Tibial nerve (tissue), 4 donors: ENCODE data around the gene UBE2I. TPM values are rescaled to one million over a fixed set of nuclear protein-coding genes. Genes with fewer than 3 reads are reported as not detected.

ENCODE experiments used
- DNase-seq, 2 donors: peaks; one replicate each; pipeline ENCODE4 v3.0.0-alpha.2; 2019; ENCODE audit warnings: low spot score in 2 of 2
- H3K27ac ChIP-seq, 4 donors: fragments of 200-600 bp; sonication (generic) in 3 of 4; one replicate each; pipeline ENCODE4 v1.5.1; 2017 to 2019; ENCODE audit warnings: mild to moderate bottlenecking in 1 of 4
- H3K27me3 ChIP-seq, 2 donors: fragments of 200-600 bp; sonication (generic) in 1 of 2; one replicate each; pipeline versions ENCODE4 v1.5.1 to v1.6.0; 2017 to 2019
- H3K36me3 ChIP-seq, 3 donors: fragments of 200-600 bp; sonication (generic); one replicate each; pipeline ENCODE4 v1.5.1; 2018 to 2019
- H3K4me1 ChIP-seq, 4 donors: fragments of 200-600 bp; sonication (generic) in 3 of 4; one replicate each; pipeline ENCODE4 v1.5.1; 2017 to 2019
- H3K4me3 ChIP-seq, 4 donors: fragments of 200-600 bp; sonication (generic) in 3 of 4; one replicate each; pipeline ENCODE4 v1.5.1; 2017 to 2019; ENCODE audit warnings: mild to moderate bottlenecking in 1 of 4, moderate library complexity in 1 of 4
- H3K9me3 ChIP-seq, 4 donors: fragments of 200-600 bp; sonication (generic) in 3 of 4; one replicate each; pipeline ENCODE4 v1.5.1; 2017 to 2019
- CTCF ChIP-seq, 5 experiments: fragments of 200-600 bp in 3 of 5; fragments of 450-650 bp in 2 of 5; sonication (generic) in 3 of 5; IDR thresholded peaks; one replicate each; pipeline ENCODE4 v1.5.1; 2016 to 2019; ENCODE audit warnings: antibody characterized with exemption in 5 of 5, mild to moderate bottlenecking in 3 of 5, moderate library complexity in 2 of 5
- EP300 ChIP-seq, 2 donors: sonication (generic); formaldehyde crosslinking; IDR thresholded peaks; one replicate each; pipeline ENCODE4 v1.6.1; 2017; ENCODE audit warnings: antibody characterized with exemption in 2 of 2, mild to moderate bottlenecking in 1 of 2
- POLR2A ChIP-seq, 2 donors: fragments of 450-650 bp; IDR thresholded peaks; one replicate each; pipeline ENCODE4 v1.6.1; 2017; ENCODE audit warnings: antibody characterized with exemption in 2 of 2, mild to moderate bottlenecking in 2 of 2, moderate library complexity in 2 of 2
- WGBS, 2 donors: methylation state at CpG; one replicate each; pipeline ENCODE4 v1.1.5; 2018; 5-methylcytosine and 5-hydroxymethylcytosine counted together
- total RNA-seq, 4 donors: library from RNA; depleted of rRNA; stranded (reverse); fragments of >200 nt; gene quantifications; one replicate each; pipeline ENCODE4 v1.1.0, GENCODE V29; 2016

UBE2I gene
- total RNA-seq, 4 donors from 2014 or later, result 87.3 to 161 (median 111) TPM

GRCh38 chr16:1306334-1306733 is 3.1 kb upstream of the UBE2I start:
- H3K4me1 ChIP-seq, result peaks cover 1 to 19% (median 7%) of the 10 kb centered on the region in 4 donors
- H3K27me3 ChIP-seq, result peaks cover 0 to 23% of the 10 kb centered on the region in 2 donors
- H3K9me3 ChIP-seq, result no peaks in the 10 kb centered on the region
- WGBS, 2 donors, result 62 to 63% methylated on average over 4 of the region's 4 CpGs
- no peak overlapping the region for H3K27ac ChIP-seq
- H3K36me3 ChIP-seq, result no peaks in the 10 kb centered on the region
- no peak for DNase-seq
- H3K4me3 ChIP-seq, result no peak overlapping the region
- TF ChIP-seq POLR2A (IDR thresholded peaks at IDR 0.05) (no peak), EP300 (IDR thresholded peaks at IDR 0.05) (no peak), CTCF (IDR thresholded peaks at IDR 0.05) (no peak)

GRCh38 chr16:1308036-1308976 is 1.1 kb upstream of the UBE2I start:
- Histone ChIP-seq H3K27me3 (peaks cover 0 to 4% of the 10 kb centered on the region in 2 donors), H3K27ac (peak overlapping the region; percentile 95 to 100 (median 98)), H3K36me3 (peaks cover 0 to 4% (median 0%) of the 10 kb centered on the region in 3 donors), H3K4me1 (peaks cover 5 to 39% (median 25%) of the 10 kb centered on the region in 4 donors), H3K4me3 (peak overlapping the region in 3 of 4 donors; percentile 53 to 78 (median 78)), H3K9me3 (no peaks in the 10 kb centered on the region)
- TF ChIP-seq EP300 (IDR thresholded peaks at IDR 0.05) (no peak), POLR2A (IDR thresholded peaks at IDR 0.05) (no peak), CTCF (IDR thresholded peaks at IDR 0.05) (no peak)
- DNase-seq, result no peak
- WGBS, 2 donors, result 5 to 10% methylated on average over 31 of the region's 43 CpGs

GRCh38 chr16:1309888-1310831 is 724 bp downstream of the UBE2I start:
- Histone ChIP-seq H3K36me3 (peaks cover 0 to 19% (median 0%) of the 10 kb centered on the region in 3 donors), H3K27me3 (no peaks in the 10 kb centered on the region), H3K4me1 (peaks cover 5 to 57% (median 27%) of the 10 kb centered on the region in 4 donors), H3K27ac (peak overlapping the region in 3 of 4 donors; percentile 69 to 100 (median 79)), H3K4me3 (peak overlapping the region; percentile 44 to 78 (median 65)), H3K9me3 (no peaks in the 10 kb centered on the region)
- DNase-seq, result peak; percentile 45 to 46
- 1% methylated on average over 33 to 50 of the region's 77 CpGs for WGBS, 2 donors
- no peak for TF ChIP-seq CTCF (IDR thresholded peaks at IDR 0.05)
- no peak for TF ChIP-seq EP300 (IDR thresholded peaks at IDR 0.05)
- TF ChIP-seq POLR2A (IDR thresholded peaks at IDR 0.05), result no peak

GRCh38 chr16:1310832-1311200 is 1.4 kb downstream of the UBE2I start:
- Histone ChIP-seq H3K4me3 (peak overlapping the region; percentile 44 to 78 (median 65)), H3K27ac (peak overlapping the region in 3 of 4 donors; percentile 69 to 100 (median 79)), H3K9me3 (no peaks in the 10 kb centered on the region), H3K36me3 (peaks cover 0 to 26% (median 2%) of the 10 kb centered on the region in 3 donors), H3K27me3 (no peaks in the 10 kb centered on the region), H3K4me1 (peaks cover 5 to 58% (median 27%) of the 10 kb centered on the region in 4 donors)
- TF ChIP-seq POLR2A (IDR thresholded peaks at IDR 0.05) (no peak), EP300 (IDR thresholded peaks at IDR 0.05) (no peak), CTCF (IDR thresholded peaks at IDR 0.05) (no peak)
- DNase-seq, result no peak
- 2 to 4% methylated on average over 14 of the region's 14 CpGs for WGBS, 2 donors
